IPS DF 6.9 (cell line): ENCODE results near the gene TMEM204.

Experiments
- DNase-seq: peaks from one replicate; pipeline ENCODE4 v3.0.0-alpha.2; 2013; ENCODE audit warnings: low read depth, low spot score
- H3K27ac ChIP-seq: one replicate; pipeline ENCODE4 v1.5.1; 2013; ENCODE audit warnings: low read length, control low read depth
- H3K27me3 ChIP-seq: 2 replicates; pipeline ENCODE4 v1.6.1; 2013; ENCODE audit warnings: mild to moderate bottlenecking, low read length; ENCODE audit not compliant: control insufficient read depth, insufficient read depth
- H3K36me3 ChIP-seq: 2 replicates; pipeline ENCODE4 v1.6.1; 2013; ENCODE audit warnings: low read length; ENCODE audit not compliant: control insufficient read depth, insufficient read depth
- H3K4me1 ChIP-seq: 2 replicates; pipeline ENCODE4 v1.6.1; 2013; ENCODE audit warnings: low read length; ENCODE audit not compliant: control insufficient read depth, insufficient read depth
- H3K4me3 ChIP-seq: 2 replicates; pipeline ENCODE4 v1.5.1; 2013; ENCODE audit warnings: mild to moderate bottlenecking, low read length
- H3K9me3 ChIP-seq: 2 replicates; pipeline ENCODE4 v1.6.1; 2013; ENCODE audit warnings: low read length, inconsistent platforms; ENCODE audit not compliant: control insufficient read depth, insufficient read depth
- WGBS: extraction: QIAGEN DNeasy Blood & Tissue Kit; methylation state at CpG from one replicate; pipeline ENCODE4 v1.1.7; 2013; ENCODE audit warnings: mixed read lengths, missing lambda C conversion rate; ENCODE audit not compliant: insufficient read length, insufficient coverage; 5-methylcytosine and 5-hydroxymethylcytosine counted together

TMEM204 gene

DNA sequence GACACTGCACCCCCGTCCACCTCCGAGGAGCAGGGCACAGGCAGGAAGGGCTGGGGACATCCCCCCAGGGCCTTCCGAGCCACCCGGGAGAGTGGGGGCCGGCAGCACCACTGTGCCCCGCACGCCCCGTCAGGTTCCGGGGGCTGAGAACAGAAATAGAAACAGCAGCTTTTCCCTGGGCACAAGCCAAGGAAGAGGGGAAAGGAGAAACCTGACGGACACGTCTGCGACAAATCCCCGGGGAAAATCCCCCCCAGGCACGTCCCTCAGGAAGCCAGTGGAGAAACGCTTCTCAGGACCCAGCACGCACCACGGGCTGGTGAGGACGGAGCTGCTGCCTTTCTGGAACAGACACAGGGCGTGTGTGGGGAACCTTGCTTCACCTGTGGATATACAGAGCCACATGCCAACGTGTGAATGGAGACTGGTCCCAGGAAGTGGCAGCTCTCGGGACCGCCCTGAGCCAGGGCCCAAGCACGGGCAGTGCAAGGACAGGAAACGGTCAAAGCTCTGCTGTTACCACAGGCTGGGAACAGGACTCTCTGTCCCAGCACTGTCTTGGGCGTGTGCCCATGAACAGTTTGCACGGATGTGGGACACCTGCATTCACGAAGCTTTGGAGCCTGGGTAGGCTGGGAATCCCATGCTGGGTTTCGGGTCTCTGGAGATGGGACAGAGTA lies 1.2 kb upstream of the TMEM204 start:
- H3K27me3 ChIP-seq: no peaks in the 10 kb centered on the region
- H3K9me3 ChIP-seq: no peaks in the 10 kb centered on the region
- no peaks in the 10 kb centered on the region for H3K4me1 ChIP-seq
- DNase-seq: no peak
- H3K4me3 ChIP-seq: no peak overlapping the region
- no peaks in the 10 kb centered on the region; the same call in 1 of the 2 replicates for H3K36me3 ChIP-seq
- no CpG with 5 or more reads among the region's 28 CpGs for WGBS
- no peak overlapping the region for H3K27ac ChIP-seq

DNA sequence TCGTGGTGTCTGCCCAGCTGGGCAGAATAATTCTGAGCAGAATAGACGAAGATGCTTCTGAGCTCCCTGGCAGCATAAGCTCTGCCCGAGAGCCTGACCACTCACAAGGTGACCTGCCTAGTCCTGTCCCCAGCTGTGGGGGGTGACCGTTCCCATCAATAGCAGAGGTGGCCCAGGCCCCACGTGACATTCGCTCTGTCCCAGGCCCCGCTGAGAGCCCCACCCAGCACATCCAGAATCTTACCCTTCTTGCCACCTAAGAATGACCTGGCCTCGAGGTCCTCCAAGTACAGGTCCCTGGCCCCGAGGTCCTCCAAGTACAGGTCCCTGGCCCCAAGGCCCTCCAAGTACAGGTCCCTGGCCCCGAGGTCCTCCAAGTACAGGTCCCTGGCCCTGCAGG lies 695 bp upstream of the TMEM204 start:
- Histone ChIP-seq H3K4me1 (no peaks in the 10 kb centered on the region), H3K27ac (no peak overlapping the region), H3K4me3 (no peak overlapping the region), H3K36me3 (no peaks in the 10 kb centered on the region; the same call in 1 of the 2 replicates), H3K27me3 (no peaks in the 10 kb centered on the region), H3K9me3 (no peaks in the 10 kb centered on the region)
- DNase-seq: no peak
- WGBS: no CpG with 5 or more reads among the region's 10 CpGs

DNA sequence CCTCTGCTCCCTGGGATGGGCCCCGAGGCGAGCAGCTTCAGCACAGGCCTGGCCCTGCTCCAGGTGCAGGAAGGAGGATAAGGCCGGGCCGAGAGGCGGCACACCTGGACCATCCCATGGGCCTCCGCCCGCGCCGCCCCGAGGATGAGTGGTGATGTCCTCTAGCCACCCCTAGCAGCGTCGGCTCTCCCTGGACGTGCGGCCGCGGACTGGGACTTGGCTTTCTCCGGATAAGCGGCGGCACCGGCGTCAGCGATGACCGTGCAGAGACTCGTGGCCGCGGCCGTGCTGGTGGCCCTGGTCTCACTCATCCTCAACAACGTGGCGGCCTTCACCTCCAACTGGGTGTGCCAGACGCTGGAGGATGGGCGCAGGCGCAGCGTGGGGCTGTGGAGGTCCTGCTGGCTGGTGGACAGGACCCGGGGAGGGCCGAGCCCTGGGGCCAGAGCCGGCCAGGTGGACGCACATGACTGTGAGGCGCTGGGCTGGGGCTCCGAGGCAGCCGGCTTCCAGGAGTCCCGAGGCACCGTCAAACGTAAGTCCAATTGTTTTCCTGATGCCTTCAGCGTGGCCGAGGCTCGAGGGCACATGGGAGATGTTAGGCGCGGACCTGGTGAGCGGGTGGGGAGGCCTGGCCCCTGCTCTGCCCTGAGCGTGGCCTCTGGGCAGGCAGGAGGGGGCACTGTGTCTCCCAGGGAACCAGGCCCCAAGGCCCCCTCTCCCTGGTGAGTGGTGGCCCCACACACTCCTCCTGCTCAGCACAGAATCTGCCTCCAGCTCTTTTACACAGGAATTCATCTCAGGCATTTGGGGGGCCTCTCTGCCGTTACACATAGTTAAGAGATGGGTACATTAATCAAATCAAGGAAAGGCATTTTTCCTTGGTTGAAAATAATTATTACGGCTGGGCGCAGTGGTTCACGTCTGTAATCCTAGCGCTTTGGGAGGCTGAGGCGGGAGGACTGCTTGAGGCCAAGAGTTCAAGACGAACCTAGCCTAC lies 855 bp downstream of the TMEM204 start:
- Histone ChIP-seq H3K9me3 (no peaks in the 10 kb centered on the region), H3K4me3 (no peak overlapping the region), H3K27me3 (no peaks in the 10 kb centered on the region), H3K4me1 (no peaks in the 10 kb centered on the region), H3K36me3 (no peaks in the 10 kb centered on the region; the same call in 1 of the 2 replicates), H3K27ac (no peak overlapping the region)
- no CpG with 5 or more reads among the region's 57 CpGs for WGBS
- DNase-seq: no peak

DNA sequence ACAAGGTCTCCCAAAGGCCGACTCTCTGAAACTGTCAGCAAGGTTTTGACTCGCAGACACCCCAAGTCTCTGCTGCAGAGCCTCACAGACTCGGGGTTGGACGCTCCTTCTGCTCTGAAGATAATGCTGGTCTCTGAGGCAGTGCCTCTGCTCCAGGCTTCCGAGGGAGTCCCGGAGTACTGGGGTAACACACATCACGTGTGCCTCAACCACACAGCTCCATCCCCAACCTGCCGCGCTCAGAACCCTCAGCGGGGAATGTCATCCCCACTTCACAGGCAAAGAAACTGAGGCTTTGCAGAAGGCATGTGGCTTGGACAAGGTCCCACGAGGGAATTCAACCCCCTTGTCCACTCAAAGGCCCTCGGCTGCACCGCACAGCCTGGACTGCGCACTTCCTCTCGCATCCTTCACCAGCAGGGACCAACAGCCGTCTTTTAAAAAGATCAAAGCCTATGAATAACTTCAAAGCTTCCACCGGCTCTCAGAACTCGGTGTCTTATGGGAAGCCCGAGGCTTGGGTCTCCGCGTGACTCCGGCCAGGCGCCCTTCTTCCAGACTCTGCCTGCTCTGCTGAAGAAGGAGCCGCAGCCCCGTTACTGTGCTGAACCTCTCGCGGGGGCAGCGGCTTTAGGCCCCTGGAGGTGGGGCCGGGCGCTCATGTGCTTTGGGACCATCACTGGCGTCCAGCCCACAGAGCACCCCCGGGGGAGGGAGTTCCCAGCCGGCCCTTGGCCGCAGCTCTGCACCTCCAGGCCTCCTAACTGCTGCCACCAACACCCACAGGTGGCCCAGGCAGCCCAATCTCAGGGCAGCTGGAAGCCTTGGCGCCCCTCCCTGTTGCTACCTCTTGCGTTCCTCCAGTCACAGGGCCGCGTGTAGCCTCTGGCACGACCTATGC lies 2.2 kb downstream of the TMEM204 start:
- no peak overlapping the region for H3K27ac ChIP-seq
- H3K4me1 ChIP-seq: no peaks in the 10 kb centered on the region
- no peak overlapping the region for H3K4me3 ChIP-seq
- H3K9me3 ChIP-seq: no peaks in the 10 kb centered on the region
- no CpG with 5 or more reads among the region's 39 CpGs for WGBS
- no peaks in the 10 kb centered on the region; the same call in 1 of the 2 replicates for H3K36me3 ChIP-seq
- no peak for DNase-seq
- H3K27me3 ChIP-seq: no peaks in the 10 kb centered on the region

DNA sequence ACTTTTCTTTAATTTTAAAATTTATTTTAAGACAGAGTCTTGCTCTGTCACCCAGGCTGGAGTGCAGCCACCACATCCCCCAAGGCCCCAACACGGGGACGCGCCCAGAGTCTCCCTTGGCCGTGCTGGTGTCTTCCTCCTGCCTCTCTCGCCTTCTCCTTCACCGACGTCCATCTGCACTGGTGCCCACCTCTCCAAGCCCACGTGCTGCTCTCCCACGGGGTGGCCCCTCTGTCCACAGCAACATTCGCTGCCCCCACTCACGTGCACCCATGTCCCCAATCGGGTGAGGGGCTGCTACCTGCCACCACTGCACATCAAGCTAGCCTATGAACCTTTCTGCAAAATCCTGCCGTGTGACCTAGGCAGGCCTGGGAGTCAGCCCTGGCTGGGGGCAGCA lies 3.1 kb downstream of the TMEM204 start:
- Histone ChIP-seq H3K4me3 (no peak overlapping the region), H3K9me3 (no peaks in the 10 kb centered on the region), H3K36me3 (no peaks in the 10 kb centered on the region; the same call in 1 of the 2 replicates), H3K27me3 (no peaks in the 10 kb centered on the region), H3K27ac (no peak overlapping the region), H3K4me1 (no peaks in the 10 kb centered on the region)
- WGBS: no CpG with 5 or more reads among the region's 13 CpGs
- DNase-seq: no peak

DNA sequence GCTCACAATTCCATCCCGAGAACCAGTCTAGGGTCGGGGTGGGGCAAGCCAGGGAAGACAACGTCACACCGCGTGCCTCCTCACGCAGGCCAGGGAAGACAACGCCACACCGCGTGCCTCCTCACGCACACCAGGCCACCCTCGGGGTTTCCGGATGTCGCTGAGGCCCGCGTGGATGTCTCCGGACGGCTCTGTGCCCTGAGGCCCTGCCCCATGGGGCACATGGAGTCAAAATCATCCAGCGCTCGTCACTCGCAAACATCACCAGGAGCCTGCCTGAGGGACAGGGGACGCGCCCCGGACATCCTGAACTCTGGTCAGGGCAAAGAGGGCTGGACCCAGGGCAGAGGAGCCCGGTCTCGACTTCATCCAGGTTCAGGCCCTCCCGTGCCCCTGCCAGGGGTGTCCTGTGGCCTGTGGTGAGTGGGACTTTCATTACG lies 3.7 kb downstream of the TMEM204 start:
- no CpG with 5 or more reads among the region's 27 CpGs for WGBS
- no peak overlapping the region for H3K27ac ChIP-seq
- no peaks in the 10 kb centered on the region for H3K4me1 ChIP-seq
- no peak overlapping the region for H3K4me3 ChIP-seq
- H3K36me3 ChIP-seq: no peaks in the 10 kb centered on the region; the same call in 1 of the 2 replicates
- H3K9me3 ChIP-seq: no peaks in the 10 kb centered on the region
- H3K27me3 ChIP-seq: no peaks in the 10 kb centered on the region
- DNase-seq: no peak

DNA sequence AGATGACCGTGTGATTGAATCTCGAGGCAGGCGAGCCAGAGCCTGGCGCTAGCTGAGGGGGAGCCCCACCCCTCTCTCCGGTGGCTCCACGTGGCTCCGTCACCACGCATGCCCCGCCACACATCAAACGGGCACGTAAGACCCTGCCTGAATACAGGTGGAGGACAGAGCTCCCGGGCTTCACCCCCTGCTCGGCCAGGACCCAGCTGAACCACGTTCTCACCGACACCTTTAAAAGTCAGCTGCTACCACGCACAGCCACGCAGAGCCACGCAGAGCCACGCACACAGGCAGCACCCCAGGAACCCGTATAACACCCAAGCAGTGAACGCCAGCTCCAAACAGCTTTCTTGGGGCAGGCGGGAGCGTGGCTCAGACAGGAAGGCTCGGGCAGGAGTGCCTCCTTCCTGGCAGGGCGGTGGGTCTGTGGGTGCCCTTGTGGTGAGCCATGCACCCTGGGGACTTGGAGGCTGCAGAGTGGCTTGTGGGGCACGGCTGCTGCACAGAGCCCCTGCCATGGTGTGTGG lies 4.4 kb downstream of the TMEM204 start:
- no peaks in the 10 kb centered on the region; the same call in 1 of the 2 replicates for H3K36me3 ChIP-seq
- no peaks in the 10 kb centered on the region for H3K27me3 ChIP-seq
- H3K4me3 ChIP-seq: no peak overlapping the region
- no peak for DNase-seq
- WGBS: no CpG with 5 or more reads among the region's 26 CpGs
- no peak overlapping the region for H3K27ac ChIP-seq
- H3K4me1 ChIP-seq: no peaks in the 10 kb centered on the region
- no peaks in the 10 kb centered on the region for H3K9me3 ChIP-seq

DNA sequence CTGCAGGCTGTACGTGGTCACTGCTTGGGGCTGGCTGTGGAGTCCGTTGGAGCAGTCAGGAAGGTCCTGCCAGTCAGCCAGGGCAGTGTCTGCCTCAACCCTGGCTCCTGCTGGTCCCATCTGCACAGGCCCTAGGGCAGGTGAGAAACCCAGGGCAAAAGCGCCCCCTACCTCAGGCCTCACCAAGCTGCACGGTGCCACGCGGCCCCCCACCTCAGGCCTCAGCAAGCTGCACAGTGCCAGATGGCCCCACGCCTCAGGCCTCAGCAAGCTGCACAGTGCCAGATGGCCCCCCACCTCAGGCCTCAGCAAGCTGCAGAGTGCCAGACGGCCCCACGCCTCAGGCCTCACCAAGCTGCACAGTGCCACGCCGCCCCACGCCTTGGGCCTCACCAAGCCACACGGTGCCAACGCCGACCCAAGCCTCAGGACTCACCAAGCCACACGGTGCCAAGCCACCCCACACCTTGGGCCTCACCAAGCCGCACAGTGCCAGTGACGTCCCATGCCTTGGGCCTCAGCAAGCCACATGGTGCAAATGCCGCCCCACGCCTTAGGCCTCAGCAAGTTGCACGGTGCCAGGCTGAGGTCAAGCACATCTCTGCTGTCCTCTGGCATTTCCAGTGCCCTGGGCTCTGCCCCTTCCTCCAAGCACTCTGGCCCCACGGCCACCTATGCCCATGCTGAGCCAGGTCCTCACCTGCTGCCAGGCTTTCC lies 5.5 kb downstream of the TMEM204 start:
- Histone ChIP-seq H3K27me3 (no peaks in the 10 kb centered on the region), H3K27ac (no peak overlapping the region), H3K36me3 (no peaks in the 10 kb centered on the region; the same call in 1 of the 2 replicates), H3K4me3 (no peak overlapping the region), H3K9me3 (no peaks in the 10 kb centered on the region), H3K4me1 (no peaks in the 10 kb centered on the region)
- no CpG with 5 or more reads among the region's 22 CpGs for WGBS
- no peak for DNase-seq

DNA sequence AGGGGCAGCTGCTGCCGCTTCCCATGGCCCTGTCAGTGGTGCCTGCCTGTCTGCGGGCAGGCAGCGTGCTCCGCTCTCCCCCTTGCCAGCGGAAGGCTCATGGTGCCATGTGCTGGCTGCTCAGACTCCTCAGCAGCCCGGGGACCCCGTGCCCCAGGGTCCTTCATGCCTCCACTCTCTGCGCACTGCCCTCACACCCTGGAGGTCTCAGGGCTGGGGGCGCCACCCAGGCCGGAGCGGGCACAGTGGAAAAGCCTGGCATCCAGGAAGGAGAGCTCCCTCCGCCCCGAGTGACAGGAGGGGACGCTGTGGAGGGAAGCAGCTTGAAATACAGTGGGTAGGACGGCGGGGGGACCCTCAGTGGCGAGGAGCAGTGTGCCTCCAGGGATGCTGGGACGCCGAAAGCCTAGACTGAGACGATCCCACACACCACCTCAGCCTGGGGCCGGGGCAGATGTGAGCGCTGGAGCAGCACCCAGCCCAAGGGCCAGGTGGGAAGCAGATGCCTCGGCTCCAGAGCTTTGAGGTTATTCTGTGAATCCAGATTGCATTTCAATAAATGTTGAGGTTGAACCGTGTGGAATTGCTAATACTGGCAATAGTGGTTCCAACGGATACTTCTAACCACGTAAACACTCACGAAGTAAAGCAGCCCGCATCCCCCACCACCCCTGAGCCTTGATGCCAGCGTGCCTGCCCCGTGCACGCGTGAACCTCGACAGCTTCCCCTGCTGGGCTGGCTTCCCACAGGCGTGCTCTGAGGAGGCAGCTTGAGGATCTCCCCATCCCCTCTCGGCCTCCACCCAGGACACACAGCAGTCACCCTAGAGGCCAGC lies 6.5 kb downstream of the TMEM204 start:
- no peak for DNase-seq
- Histone ChIP-seq H3K4me1 (no peaks in the 10 kb centered on the region), H3K9me3 (no peaks in the 10 kb centered on the region), H3K4me3 (no peak overlapping the region), H3K27me3 (no peaks in the 10 kb centered on the region), H3K36me3 (no peaks in the 10 kb centered on the region), H3K27ac (no peak overlapping the region)
- WGBS: no CpG with 5 or more reads among the region's 35 CpGs
